HG03342 (cell line): ENCODE data around the gene CNST.
"Not testable (repeated sequence)": the region's sequence is repeated elsewhere in the genome, so short reads cannot be mapped to it uniquely, and the experiment has no call there.

Experiments used
- ATAC-seq: cut with Tn5 transposase; IDR thresholded peaks from one replicate; pipeline ENCODE4 v1.9.1; 2021; ENCODE audit warnings: mild to moderate bottlenecking, moderate library complexity; ENCODE audit not compliant: unreplicated experiment

The CNST gene

DNA sequence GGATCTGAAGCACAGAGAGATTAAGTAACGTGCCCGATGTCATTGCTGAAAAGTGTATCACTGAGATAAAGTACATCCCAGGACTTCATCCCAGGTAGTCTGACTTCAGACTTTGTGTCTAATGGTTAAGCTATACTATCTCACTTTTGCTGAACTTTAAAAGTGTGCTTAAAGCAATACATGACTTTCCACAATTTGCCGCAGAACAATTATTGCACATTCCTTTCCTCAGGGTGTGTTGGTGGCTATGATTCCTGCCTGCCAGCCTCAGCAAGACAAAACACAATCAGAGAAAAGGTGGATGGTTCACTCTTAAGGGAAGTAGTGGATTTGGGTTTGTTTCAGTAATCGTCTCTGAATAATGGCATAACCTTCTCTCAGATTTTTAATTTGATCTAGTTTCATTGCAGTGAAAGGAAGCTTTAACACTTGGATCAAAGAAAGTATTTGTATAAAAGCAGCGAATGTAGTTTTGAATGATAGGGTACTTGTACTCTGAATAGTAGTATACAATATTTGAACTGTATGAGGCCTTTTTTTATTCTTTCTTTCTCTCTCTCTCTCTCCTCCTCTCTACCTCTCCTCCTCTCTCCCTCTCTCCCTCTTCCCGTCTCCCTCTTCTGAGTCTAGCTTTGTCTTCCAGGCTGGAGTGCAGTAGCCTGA lies 47.0 kb downstream of the CNST start:
- ATAC-seq, result no peak

DNA sequence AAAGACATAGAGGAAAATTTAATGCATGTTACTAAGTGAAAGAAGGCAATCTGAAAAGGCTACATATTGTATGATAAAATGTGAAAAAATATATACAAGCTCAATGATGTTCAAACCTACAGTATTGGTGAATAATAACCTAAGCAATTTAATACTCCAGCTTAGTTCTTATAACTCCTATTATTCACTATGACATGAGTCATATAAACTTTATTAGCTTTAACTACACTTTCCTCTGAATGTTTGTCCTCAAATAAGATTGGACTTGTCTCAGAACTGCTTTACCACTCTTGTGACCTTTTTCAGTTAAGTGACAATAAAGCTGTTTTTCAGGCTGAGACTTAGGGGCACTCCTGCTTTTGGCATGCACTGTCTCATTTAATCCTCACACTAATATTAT lies 50.9 kb downstream of the CNST start:
- ATAC-seq, result no peak

DNA sequence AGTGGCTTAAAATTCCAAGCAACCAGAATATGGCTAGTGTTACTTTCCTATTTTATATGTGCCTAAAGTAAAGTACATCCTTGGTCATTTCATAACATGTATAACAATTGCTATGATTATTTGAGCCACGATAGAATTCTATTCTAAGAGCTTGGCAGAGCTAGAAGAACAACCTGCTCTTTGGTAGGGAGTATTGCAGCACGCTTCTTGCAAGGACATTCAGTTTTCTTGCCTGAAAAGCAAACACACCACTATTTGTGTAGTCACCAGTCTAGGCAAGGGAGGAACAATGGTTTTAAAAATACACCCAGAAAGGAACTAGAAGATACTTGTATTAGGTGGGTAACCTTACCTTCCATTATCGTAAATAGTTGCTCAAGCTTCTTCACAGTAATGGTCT lies 51.5 kb downstream of the CNST start:
- ATAC-seq, result no peak

DNA sequence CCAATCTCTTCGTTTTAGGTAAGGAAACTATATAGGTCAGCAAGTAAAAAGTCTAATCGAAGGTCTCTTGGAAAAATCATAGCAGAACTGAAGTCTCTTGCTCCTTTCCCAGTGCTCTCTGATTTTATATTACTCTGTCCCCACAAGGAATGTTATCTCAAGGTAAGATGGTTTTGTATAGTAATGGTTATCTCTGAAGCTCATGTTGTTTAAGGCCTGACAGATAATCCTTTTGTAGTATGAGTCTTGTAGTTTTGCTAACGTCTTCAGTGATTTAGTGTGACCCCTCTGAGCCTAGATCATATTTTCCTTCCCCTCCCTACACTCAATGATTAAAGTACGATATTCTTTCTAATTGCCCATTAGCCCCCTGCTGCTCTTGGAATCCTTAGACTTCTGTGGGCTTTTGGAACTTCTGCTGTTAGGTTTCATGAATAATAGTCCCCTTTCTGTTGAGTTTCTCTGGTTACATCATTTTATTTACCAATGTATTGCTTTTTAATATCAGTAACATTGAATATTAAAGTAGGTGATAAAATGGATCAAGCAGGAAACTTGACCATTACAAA lies 52.1 kb downstream of the CNST start:
- ATAC-seq, result no peak

DNA sequence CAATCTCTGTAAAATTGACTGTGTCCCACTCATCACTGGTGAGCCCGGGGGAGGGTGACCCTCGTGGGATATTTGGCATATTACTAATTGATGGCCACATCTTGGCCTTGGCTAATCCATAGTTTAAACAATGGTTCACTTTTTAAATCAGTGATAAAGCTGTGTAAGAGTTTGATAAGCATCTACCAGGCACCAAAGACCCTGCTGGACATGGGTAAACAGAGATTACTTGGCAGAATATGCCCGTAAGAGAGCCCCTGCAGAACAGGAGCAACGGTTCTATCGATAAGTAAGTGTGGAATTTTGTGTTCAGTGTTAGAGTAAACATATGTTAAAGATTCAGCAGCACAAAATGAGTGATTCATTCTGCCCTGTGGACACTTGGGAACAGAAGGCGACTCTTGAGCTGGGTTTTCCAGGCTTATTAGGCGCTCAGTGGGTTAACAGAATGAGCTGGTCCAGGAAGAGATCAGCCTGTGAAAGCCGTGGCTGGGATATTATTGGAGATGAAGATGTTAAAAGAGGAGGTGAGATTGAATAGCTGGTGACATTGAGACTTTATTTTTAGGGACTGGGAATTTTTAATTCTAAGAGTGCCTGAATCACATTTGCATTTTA lies 55.9 kb downstream of the CNST start:
- ATAC-seq, result no peak

DNA sequence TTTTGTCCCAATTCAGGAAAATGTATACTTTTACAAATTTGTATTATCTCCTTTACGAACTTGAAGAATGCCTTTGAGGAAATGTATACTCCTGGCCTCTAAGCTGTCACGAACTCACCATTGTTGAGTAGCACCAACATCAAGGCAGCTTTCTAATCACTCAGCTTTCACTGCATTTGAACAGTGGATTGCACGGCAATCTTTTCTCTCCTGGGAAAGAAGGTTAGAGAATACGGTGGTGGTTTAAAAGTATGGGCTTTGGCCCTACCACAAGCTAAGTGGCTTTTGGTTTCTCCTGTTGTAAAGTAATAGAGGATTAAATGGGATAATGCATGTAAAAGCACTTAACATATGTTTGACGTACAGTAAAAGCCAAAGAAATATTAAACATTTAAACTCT lies 57.8 kb downstream of the CNST start:
- ATAC-seq, result no peak

DNA sequence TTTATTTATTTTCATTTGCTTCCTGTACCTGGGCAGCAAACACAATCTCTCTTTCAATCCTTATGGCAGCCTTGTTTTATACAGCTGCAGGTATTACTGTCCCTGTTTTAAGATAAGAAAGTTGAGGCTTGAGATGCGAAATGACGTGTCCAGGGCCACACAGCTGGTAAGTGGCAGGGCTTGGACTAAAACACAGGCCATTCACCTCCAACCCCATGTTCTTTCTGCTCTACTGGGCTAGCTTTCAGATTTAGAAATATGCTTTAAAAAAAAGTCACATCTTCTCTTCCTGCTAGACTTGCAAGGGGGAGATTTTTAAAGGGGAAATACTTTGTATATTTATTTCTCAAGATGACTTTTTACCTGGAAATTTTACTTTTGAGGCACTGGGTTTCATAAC lies 62.8 kb downstream of the CNST start:
- ATAC-seq, result peak; percentile 96

DNA sequence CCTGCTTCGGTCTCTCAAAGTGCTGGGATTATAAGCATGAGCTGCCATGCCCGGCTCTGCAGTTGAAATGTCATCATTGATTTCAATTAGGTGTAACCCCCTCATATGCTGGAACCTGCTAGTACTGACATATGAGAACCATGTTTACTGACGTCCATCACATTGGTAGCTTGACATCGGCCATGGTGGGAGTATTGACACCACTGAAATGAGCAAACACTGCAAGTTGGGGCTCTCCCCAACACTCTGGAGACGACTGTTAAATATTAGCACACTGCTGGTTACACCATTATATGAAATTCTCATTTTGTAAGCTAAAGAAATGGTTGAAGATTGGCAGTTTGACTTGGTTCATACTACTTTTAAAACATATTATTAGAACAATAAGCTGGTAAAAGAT lies 63.7 kb downstream of the CNST start:
- ATAC-seq, result peak; percentile 42

DNA sequence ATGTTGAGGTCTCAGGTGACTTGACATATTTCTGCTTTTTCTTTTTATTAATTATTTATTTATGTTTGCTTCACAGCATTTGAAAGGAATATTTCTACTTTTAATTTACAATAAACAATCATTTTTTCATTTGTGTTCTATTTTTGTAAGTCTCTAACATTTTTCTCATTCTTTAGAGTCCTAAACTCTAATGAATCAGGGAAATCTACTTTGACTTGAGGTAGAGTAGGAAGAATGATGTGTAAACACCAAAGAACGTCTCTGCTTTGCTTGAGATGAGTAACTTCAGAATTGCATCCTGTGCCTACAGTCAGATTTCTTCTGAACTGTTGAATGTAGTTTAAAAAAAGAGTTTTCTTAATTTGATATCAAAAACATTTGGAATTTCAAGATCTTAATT lies 65.2 kb downstream of the CNST start:
- ATAC-seq, result no peak

DNA sequence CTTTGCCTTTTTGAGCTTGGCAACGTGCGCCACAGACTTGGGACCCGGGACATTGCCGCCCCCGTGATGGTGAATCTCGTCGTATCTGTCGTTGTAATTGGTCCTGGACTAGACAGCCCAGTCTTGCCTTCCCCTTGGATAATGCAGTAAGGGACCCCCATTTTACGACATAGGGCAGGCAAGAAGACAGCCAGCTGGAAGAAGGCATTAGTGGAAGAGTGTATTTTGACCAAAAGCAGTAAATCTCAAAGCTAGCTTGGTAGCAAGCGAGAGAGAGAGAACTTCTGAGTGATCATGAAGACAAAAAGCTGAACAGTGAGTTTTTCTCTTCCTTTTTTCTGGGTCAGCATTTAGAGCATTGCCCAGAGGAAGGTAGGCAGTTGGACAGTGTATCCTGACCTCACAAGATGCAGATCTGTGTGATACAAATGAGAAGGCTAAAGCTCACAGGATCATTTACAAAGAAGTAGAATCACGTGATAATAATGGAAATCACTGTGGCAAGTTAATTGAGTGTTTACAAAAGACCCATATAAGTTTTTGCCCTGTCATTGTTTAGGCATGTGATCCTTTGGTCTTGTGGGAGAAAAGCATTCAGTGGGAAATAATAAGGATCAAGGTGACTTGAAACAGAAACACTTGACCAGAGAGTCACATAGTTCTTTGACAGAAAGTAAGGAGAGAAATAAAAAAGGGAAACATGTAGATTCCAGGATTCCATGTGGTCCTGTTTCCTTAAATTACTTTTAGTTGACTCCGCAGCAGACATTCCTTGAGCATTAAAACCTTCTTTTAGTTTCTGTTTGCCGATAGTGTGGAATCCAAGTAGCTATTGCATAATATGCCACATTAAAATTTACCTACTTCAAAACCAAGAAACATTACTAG lies 66.3 kb downstream of the CNST start:
- no peak for ATAC-seq

DNA sequence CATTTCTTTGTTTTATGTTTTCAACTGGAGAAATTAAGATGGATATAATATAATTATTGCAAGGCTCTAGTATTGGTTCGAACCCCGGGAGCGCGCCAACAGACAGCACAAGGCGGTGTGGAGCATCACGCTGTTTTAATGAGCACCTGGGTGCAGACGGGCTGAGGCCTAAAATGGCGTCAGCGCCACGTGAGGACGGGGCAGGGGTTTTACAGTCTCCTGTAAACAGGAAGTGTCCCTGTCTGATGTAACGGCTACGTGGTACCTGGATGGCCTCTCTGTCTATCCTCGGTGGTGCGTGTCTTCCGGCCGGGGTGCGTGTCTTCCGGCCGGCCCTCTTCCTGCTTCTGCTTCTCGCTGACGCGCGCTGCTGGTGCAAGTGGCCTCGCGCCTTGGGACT lies 68.4 kb downstream of the CNST start:
- not testable (repeated sequence) for ATAC-seq

DNA sequence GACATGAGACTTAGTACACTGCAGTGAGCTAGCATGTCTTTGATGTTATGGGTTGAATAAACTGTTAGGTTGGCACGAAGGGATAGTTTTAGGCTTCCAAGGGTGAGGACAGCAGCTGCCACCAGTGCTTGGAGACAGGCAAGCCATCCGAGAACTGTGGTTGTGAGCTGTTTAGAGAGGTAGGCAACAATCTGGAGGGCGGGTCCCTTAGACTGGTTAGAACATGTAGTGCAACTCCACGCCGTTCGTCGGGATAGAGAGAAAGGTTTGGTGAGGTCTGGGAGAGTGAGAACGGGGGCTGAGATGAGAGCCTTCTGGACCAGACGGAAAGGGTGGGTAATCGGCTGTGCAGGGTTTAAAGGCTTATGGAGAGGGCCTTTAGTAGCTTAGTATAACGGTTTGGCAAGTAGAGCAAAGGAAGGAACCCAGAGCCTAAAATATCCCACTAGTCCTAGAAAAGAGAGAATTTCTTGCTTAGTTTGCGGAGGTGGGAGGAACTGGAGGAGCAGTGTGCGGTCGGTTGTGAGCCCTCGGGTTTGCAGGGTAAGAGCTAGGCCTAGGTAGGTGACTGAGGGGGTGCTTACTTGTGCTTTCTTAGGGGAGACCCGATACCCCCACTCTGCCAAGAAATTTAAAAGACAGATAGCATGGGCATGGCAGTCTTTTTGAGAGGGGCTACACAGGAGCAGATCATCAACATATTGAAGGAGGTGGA lies 72.8 kb downstream of the CNST start:
- ATAC-seq, result no peak

DNA sequence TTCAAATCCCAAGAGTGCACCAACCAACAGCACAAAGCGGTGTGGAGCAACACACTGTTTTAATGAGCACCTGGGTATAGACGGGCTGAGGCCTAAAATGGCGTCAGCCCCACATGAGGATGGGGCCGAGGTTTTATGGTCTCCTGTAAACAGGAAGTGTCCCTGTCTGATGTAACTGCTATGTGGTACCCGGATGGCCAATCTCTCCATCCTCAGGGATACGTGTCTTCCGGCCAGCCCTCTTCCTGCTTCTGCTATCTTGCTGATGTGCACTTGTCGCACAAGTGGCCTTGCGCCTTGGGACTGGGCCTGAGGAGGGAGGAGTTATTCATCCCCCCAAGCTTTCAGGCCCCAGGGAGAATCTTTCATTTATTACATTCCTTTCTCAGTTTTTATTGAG lies 73.5 kb downstream of the CNST start:
- ATAC-seq, result no peak

DNA sequence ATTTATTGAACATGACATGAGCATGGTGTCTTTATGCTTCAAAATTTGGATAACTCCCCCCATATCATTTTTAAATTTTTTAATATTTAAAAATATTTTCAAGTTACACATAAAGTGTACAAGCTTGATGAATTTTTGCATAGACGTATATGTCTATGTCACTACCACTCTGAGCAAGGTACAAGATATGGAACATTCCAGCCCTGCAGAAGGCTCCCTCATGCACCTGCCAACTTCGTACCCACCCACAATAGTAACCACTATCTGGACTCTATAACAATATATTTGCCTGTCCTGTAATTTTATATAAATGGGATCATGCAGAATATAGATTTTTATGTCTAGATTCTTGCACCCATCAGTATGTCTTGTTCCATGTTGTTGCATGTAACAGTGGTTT lies 74.5 kb downstream of the CNST start:
- ATAC-seq, result no peak

DNA sequence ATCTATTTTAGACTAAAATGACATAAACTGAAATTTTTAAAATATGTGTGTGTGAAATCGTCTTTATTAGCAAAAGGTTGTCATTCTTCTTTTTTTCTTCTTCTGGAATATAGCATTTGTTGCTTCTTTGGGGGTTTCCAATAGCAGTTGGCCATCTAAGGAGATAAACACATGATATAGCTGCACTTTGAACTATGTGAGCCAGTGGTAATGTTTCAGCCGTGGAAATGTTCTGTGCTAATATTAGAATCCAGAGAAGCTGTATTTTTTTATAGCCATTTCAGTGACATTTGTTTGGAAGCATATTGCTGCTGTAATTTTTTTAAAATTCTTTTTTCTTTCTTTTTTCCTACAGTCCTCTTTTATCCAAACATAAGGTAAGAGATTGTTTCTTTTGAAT lies 75.1 kb downstream of the CNST start:
- ATAC-seq, result no peak

DNA sequence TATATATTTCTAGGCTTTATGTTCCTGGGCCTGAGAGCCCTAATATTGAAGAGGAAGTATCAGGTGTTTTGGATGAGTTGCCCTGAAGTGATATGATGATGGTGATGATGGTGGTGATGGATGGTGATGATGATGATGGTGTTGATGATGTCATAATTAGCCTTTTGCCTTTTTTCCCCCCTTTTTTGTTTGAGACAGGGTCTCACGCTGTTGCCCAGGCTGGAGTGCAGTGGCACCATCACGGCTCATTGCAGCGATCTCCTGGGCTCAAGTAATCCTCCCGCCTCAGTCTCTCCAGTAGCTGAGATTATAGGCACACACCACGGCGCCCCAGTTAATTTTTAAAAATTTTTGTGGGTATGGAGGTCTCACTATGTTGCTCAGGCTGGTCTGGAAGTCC lies 76.5 kb downstream of the CNST start:
- no peak for ATAC-seq

DNA sequence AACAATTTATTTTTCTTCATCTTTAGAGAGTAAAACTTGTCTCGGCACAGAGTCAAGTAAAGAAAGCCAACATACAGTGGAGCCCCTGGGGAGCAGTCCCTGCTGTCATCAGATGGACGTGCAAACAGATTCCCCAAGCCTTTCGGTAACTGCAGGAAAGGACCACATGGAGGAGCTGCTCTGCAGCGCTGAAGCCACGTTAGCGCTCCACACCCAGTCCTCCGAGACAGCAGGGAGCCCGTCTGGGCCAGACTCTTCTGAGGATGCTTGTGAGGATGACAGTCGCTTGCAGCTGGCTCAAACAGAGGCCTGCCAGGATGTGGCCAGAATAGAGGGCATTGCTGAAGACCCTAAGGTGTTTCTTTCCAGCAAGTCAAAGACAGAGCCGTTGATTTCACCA lies 80.9 kb downstream of the CNST start:
- ATAC-seq, result no peak

DNA sequence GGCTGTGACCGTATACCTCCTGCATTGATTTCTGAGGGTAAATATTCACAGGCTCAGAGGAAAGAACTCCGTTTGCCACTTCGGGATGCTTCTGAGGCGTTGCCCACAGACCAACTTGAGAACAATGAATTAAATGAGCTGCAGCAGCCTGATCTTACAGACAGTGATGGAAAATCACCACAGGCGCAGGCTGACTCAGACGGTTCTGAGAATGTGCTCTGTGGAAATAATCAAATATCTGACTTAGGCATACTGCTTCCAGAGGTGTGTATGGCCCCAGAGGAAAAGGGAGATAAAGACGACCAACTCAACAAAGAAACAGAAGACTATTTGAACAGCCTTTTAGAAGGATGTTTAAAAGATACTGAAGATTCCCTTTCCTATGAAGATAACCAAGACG lies 81.3 kb downstream of the CNST start:
- no peak for ATAC-seq

DNA sequence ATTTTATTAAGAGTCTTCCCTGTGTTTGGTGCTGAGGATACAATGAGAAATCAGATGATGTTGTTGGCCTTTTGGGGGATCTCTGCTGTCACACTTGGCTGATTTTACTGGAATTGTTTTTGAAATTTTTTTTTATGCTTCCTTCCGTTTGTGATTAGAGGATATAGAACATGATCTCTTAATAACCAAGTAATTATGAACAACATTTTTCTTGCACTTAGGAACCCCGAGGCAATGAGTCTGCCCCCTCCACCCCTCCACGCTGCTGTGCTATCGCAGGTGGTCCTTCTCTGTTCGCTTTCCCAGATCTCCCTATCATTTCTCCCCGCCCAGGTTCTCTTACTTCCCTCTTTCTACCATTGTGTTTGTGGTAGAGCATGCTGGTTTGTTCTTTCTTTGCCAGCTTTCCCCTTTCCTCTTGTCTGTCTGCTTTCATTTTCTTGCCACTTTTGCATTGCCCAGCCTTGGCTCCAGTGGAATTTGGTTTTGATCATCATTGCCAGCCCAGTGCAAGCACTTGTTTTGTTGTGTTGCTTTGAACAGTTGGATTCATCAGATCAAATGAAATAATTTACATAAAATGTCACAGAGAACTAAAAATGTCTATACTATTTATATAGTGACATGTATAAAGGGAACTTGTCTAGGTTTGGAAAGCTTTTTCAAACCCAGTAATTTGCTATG lies 84.9 kb downstream of the CNST start:
- no peak for ATAC-seq

DNA sequence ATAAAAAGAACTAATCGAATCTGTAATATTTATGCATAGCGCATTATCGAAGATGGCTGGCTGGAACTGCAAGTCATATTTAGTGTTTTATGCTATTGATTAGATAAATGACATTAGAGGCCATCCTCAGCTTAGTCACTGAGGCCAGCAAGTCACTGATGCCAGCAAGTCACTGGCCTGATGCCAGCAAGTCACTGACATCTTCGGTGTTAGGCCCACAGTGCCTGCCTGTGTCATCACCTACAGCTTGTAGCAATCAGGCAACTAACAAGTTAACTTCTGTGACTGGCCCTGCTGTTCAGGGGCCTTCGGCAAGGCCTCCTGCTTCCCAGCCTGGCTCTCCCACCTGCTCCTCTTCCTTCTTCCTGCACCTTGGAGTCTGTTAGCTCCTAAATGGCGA lies 92.3 kb downstream of the CNST start:
- no peak for ATAC-seq
